Osteoblast (primary cell): ENCODE data around the gene BASP1. TPM values are rescaled to one million over a fixed set of nuclear protein-coding genes. Genes with fewer than 3 reads are reported as not detected.

ENCODE experiments used
- DNase-seq: peaks from one replicate; pipeline ENCODE4 v3.0.0; 2011; ENCODE audit warnings: low spot score, mixed read lengths; ENCODE audit not compliant: insufficient read length; ENCODE audit errors: missing footprints
- H2AFZ ChIP-seq: 2 replicates; pipeline ENCODE4 v1.6.0; 2011; ENCODE audit warnings: mild to moderate bottlenecking, low read length
- H3K27ac ChIP-seq: 2 replicates; pipeline ENCODE4 v1.5.1; 2011; ENCODE audit warnings: mild to moderate bottlenecking, low read depth, low read length, moderate library complexity
- H3K27me3 ChIP-seq: 2 replicates; pipeline ENCODE4 v1.6.0; 2012; ENCODE audit warnings: mild to moderate bottlenecking, control low read depth, inconsistent platforms, low read length, moderate library complexity; ENCODE audit not compliant: insufficient read depth
- H3K36me3 ChIP-seq: 2 replicates; pipeline ENCODE4 v1.5.1; 2011; ENCODE audit warnings: mild to moderate bottlenecking, low read length, control low read depth, moderate library complexity; ENCODE audit not compliant: insufficient read depth
- H3K4me1 ChIP-seq: 2 replicates; pipeline ENCODE4 v1.5.1; 2011; ENCODE audit warnings: mild to moderate bottlenecking, low read length, control low read depth, moderate library complexity; ENCODE audit not compliant: insufficient read depth
- H3K4me2 ChIP-seq: 2 replicates; pipeline ENCODE4 v1.6.0; 2011; ENCODE audit warnings: mild to moderate bottlenecking, low read length; ENCODE audit not compliant: insufficient read depth
- H3K4me3 ChIP-seq: fragments of 200-600 bp; sonication (generic); 3 replicates; pipeline ENCODE4 v1.5.1; 2012; ENCODE audit warnings: mild to moderate bottlenecking, low read length, inconsistent platforms; ENCODE audit not compliant: insufficient read depth
- H3K79me2 ChIP-seq: 2 replicates; pipeline ENCODE4 v1.6.0; 2012; ENCODE audit warnings: mild to moderate bottlenecking, low read length, control low read depth, inconsistent platforms; ENCODE audit not compliant: insufficient read depth
- H3K9me3 ChIP-seq: 2 replicates; pipeline ENCODE4 v1.5.1; 2011; ENCODE audit warnings: low read depth, low read length, control low read depth
- H4K20me1 ChIP-seq: 2 replicates; pipeline ENCODE4 v1.6.0; 2012; ENCODE audit warnings: mild to moderate bottlenecking, low read length, control low read depth; ENCODE audit not compliant: insufficient read depth
- CTCF ChIP-seq: IDR thresholded peaks from 2 replicates; pipeline ENCODE4 v1.5.1; 2011; ENCODE audit warnings: mild to moderate bottlenecking, low read depth, low read length, moderate library complexity; ENCODE audit errors: extremely low read depth
- total RNA-seq: library from RNA; depleted of rRNA; stranded (reverse); fragments of >200 nt; gene quantifications from 2 replicates; pipeline ENCODE4 v1.2.3, GENCODE V29; 2012

Gene BASP1
- total RNA-seq, 1 donor: 242 TPM

DNA sequence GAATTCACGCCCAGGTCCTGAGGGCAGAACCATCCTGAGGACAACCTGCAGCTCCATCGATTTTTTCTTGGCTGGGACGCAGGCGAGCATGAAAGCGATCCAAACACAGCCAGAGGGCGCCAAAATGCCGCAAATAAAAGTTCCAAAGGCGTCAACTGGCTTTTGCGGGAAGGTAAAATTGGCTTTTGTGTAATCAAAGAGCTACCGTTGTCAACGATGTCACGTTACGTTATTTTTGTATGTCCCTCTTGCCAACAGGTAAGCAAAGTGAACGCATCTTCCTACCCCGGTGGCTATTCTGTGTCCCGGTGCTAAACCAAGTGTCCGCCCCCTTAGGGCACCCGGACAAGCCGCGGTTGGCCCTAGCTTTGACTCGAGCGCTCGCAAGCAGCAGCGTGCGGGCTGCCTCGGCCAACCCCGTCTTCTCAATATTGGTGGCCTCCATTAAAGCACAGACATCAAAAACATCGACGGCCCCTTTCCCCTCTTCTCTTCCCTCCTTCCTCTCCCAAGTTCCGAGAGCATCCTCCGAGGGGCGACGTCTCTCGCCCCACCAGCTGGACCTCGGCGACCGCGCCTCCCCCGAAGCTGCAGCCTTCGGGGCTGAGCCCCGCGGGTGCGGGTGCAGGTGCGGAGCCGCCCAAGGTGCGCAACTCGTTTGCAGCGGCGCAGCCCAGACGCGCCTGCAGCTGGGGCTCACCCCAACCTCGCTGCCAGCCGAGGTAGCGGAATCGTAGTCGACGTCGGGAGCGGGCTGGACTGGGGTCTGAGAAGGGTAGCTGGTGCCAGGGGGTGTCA, 1.1 kb upstream of the BASP1 start:
- H3K79me2 ChIP-seq: peaks cover 38% of the 10 kb centered on the region
- H3K36me3 ChIP-seq: peaks cover 8% of the 10 kb centered on the region
- no peaks in the 10 kb centered on the region for H3K27me3 ChIP-seq
- peak; percentile 95 for DNase-seq
- TF ChIP-seq CTCF: peak; percentile 81
- H3K4me3 ChIP-seq: peak overlapping the region; percentile 65
- H4K20me1 ChIP-seq: peaks cover 25% of the 10 kb centered on the region
- H3K9me3 ChIP-seq: no peaks in the 10 kb centered on the region
- H3K27ac ChIP-seq: no peak overlapping the region
- peak overlapping the region; percentile 82 for H2AFZ ChIP-seq
- H3K4me2 ChIP-seq: peak overlapping the region; percentile 88
- peaks cover 18% of the 10 kb centered on the region for H3K4me1 ChIP-seq

- Histone ChIP-seq H3K9me3 (no peaks in the 10 kb centered on the region), H3K79me2 (peaks cover 44% of the 10 kb centered on the region), H3K27ac (no peak overlapping the region), H3K4me2 (peak overlapping the region; percentile 88), H3K36me3 (peaks cover 8% of the 10 kb centered on the region), H2AFZ (peak overlapping the region; percentile 82), H4K20me1 (peaks cover 32% of the 10 kb centered on the region), H3K4me3 (peak overlapping the region; percentile 65), H3K27me3 (no peaks in the 10 kb centered on the region), H3K4me1 (peaks cover 24% of the 10 kb centered on the region)
- peak; percentile 90 for DNase-seq
- TF ChIP-seq CTCF: no peak
These were observed 398 bp upstream of the BASP1 start for GRCh38 chr5:17216974-17217492.

DNA sequence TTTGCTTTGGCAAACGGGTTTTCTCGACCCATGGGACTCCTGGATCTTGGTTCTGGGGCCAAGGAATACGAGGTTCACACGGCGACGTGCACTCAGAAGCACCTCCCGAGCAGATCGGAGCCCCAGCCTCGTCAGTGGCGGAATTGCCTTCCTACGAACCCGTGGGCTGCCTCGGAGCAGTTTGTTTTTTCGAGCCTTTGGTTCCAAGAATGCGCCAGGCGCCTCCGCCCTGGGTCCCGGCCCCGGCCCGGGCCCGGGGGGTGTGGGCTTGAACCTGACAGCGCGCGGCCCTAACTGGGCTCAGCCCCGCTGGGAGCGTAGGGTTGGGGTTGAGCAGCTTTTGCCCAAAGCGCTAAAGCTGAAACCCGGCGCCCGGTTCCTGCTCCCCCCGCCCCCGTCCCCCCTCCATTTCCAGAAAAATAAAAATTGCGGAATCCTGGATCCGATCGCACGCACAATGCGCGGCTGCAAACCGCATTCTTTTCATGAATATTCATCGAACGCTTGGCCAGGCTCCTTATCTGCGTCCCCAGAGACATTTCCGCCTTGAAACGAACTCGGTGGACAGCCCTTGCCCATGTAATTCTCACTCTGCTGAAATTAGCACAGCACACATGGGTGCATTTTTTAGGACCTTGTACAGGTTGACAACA, 1.0 kb downstream of the BASP1 start:
- peaks cover 46% of the 10 kb centered on the region for H4K20me1 ChIP-seq
- peak; percentile 92 for DNase-seq

More for the DNA sequence above, 1.0 kb downstream of the BASP1 start:
- H3K9me3 ChIP-seq: no peaks in the 10 kb centered on the region
- peak overlapping the region; percentile 85 for H2AFZ ChIP-seq
- H3K79me2 ChIP-seq: peaks cover 59% of the 10 kb centered on the region
- H3K27ac ChIP-seq: peak overlapping the region; percentile 97
- peaks cover 38% of the 10 kb centered on the region for H3K4me1 ChIP-seq
- peak overlapping the region; percentile 89 for H3K4me3 ChIP-seq
- peaks cover 12% of the 10 kb centered on the region for H3K36me3 ChIP-seq
- H3K27me3 ChIP-seq: no peaks in the 10 kb centered on the region
- H3K4me2 ChIP-seq: peak overlapping the region; percentile 73
- no peak for TF ChIP-seq CTCF
